Natural killer cell (primary cell): Measurements from ENCODE around the gene CLDN8. TPM values are rescaled to one million over a fixed set of nuclear protein-coding genes. Genes with fewer than 3 reads are reported as not detected.

ENCODE experiments used
- ATAC-seq, 3 donors: fragments of 150-1000 bp in 2 of 3; fragments of 200-7000 bp in 1 of 3; cut with Tn5 transposase; 1 replicate in 1 of 3; 2 replicates in 2 of 3; pipeline ENCODE4 v1.10.0; 2021; ENCODE audit warnings: mild to moderate bottlenecking in 2 of 3, moderate library complexity in 2 of 3
- DNase-seq, 2 donors: peaks; one replicate each; pipeline versions ENCODE4 v3.0.0 to v3.0.0-alpha.2; 2013 to 2021; ENCODE audit warnings: mixed read lengths in 1 of 2
- H3K27ac ChIP-seq: one replicate; pipeline ENCODE4 v1.5.1; 2013; ENCODE audit warnings: mild to moderate bottlenecking, low read length
- H3K27me3 ChIP-seq: one replicate; pipeline ENCODE4 v1.6.1; 2013; ENCODE audit warnings: low read length; ENCODE audit not compliant: control insufficient read depth, insufficient read depth
- H3K36me3 ChIP-seq: one replicate; pipeline ENCODE4 v1.6.1; 2013; ENCODE audit warnings: low read length; ENCODE audit not compliant: control insufficient read depth, insufficient read depth
- H3K4me1 ChIP-seq: one replicate; pipeline ENCODE4 v1.6.1; 2013; ENCODE audit warnings: low read length; ENCODE audit not compliant: control insufficient read depth, insufficient read depth
- H3K4me3 ChIP-seq: one replicate; pipeline ENCODE4 v1.5.1; 2013; ENCODE audit warnings: low read length
- H3K9me3 ChIP-seq: one replicate; pipeline ENCODE4 v1.6.1; 2013; ENCODE audit warnings: low read length; ENCODE audit not compliant: control insufficient read depth, insufficient read depth
- H3K27ac Mint-ChIP-seq, 2 donors: one replicate each; pipeline ENCODE4 v1.8.0; 2022; ENCODE audit warnings: mild to moderate bottlenecking in 2 of 2, mixed read lengths in 2 of 2, moderate library complexity in 1 of 2
- H3K27me3 Mint-ChIP-seq, 2 donors: one replicate each; pipeline ENCODE4 v1.8.0; 2022; ENCODE audit warnings: low read depth in 2 of 2, mixed read lengths in 2 of 2
- H3K36me3 Mint-ChIP-seq: one replicate; pipeline ENCODE4 v1.8.0; 2022; ENCODE audit warnings: mixed read lengths
- H3K4me1 Mint-ChIP-seq, 2 donors: one replicate each; pipeline ENCODE4 v1.8.0; 2022; ENCODE audit warnings: mixed read lengths in 2 of 2
- H3K4me3 Mint-ChIP-seq: one replicate; pipeline ENCODE4 v1.8.0; 2022; ENCODE audit warnings: mild to moderate bottlenecking, moderate library complexity, mixed read lengths
- H3K9me3 Mint-ChIP-seq, 2 donors: one replicate each; pipeline ENCODE4 v1.8.0; 2022; ENCODE audit warnings: mixed read lengths in 2 of 2
- WGBS: methylation state at CpG from one replicate; pipeline ENCODE4 v1.1.7; 2013; ENCODE audit warnings: missing lambda C conversion rate; ENCODE audit not compliant: insufficient coverage; 5-methylcytosine and 5-hydroxymethylcytosine counted together
- intact Hi-C: fragments of 100-400 bp; cut with micrococcal nuclease; formaldehyde crosslinking; loops from one replicate; pipeline ENCODE4 v1.14.2; 2022
- total RNA-seq, 4 donors: library from RNA; stranded (reverse); fragments of 120-200 nt in 1 of 4; gene quantifications; one replicate each; pipeline versions ENCODE4 v1.2.3 to v1.2.4, GENCODE V29; 2013 to 2022
- TF ChIP-seq, protein P1 (sequence below): fragments of 200-600 bp; IDR thresholded peaks from one replicate; pipeline ENCODE4 v1.8.0; 2022; ENCODE audit warnings: antibody characterized with exemption

Gene CLDN8
- total RNA-seq, 3 donors from 2014 or later (not counting 1 experiment from before 2014, with no cell fraction given) = not detected

DNA sequence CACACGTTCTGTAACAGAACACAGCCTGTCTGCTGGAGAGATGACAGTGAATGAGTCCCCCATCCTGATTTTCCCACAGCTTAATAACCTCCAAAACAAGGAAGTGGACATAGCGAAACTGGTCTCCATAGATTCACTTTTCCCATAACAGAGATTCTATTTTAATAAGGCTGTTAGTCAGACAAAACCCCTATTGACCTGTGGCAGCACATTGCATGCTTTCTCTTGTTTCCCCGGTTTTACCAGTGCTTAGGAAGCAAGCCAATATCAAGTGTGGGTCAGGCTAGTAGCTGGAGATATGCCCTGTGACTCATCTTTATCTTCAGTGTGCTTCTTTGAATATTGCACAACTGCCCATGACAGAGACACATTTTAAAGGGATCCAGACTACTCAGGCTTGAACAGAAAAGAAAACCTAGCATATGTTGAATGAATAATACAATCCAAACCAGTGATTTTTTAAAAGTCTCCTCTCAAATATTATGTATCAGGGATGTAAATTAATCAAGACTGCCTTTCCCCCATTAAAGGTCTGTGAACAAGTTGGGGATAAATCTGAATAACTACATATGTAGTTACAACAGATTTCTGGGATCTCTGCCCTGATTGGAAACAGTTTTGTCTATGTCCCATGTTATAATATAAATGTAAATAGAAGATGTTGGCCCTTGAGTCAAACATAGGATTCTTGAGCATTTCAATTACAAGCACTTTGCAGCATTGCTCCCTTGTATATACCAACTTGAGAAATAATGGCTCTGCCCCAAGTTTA, 11.9 kb upstream of the CLDN8 start:
- H3K4me3 ChIP-seq = no peak overlapping the region
- no peak overlapping the region for H3K27ac ChIP-seq
- DNase-seq (no peak), ATAC-seq (no peak)
- H3K36me3 ChIP-seq = no peaks in the 10 kb centered on the region
- H3K27me3 Mint-ChIP-seq = no peaks in the 10 kb centered on the region
- H3K4me1 Mint-ChIP-seq = no peaks in the 10 kb centered on the region
- no peak overlapping the region for H3K4me3 Mint-ChIP-seq
- H3K36me3 Mint-ChIP-seq = no peaks in the 10 kb centered on the region
- intact Hi-C loops = no loop called here
- WGBS = 58% methylated on average over 3 of the region's 3 CpGs
- H3K4me1 ChIP-seq = no peaks in the 10 kb centered on the region
- TF ChIP-seq, protein P1, sequence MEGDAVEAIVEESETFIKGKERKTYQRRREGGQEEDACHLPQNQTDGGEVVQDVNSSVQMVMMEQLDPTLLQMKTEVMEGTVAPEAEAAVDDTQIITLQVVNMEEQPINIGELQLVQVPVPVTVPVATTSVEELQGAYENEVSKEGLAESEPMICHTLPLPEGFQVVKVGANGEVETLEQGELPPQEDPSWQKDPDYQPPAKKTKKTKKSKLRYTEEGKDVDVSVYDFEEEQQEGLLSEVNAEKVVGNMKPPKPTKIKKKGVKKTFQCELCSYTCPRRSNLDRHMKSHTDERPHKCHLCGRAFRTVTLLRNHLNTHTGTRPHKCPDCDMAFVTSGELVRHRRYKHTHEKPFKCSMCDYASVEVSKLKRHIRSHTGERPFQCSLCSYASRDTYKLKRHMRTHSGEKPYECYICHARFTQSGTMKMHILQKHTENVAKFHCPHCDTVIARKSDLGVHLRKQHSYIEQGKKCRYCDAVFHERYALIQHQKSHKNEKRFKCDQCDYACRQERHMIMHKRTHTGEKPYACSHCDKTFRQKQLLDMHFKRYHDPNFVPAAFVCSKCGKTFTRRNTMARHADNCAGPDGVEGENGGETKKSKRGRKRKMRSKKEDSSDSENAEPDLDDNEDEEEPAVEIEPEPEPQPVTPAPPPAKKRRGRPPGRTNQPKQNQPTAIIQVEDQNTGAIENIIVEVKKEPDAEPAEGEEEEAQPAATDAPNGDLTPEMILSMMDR = no peak
- peaks cover 5 to 8% of the 10 kb centered on the region in 2 donors for H3K9me3 Mint-ChIP-seq
- H3K9me3 ChIP-seq = no peaks in the 10 kb centered on the region
- H3K27me3 ChIP-seq = no peaks in the 10 kb centered on the region
- no peak overlapping the region for H3K27ac Mint-ChIP-seq

DNA sequence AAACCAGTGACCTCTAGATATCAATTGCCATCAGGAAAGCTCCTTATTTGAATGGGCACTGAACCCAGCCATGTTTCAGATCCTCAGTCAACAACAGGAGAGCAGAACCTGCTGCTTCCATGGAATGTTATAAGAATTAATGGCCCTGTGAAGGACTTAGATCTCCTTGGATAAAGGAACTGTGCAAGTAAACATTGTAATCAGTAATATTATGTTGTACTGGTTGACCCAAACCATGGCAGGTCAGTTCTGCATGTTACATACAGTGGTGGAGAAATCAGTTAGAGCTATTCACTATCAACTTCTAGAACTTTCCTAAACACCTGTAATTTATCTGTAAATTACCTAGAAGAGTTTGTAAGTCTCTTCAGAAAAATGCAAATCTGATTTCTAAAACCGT, 11.2 kb upstream of the CLDN8 start:
- Histone ChIP-seq H3K27ac (no peak overlapping the region), H3K4me3 (no peak overlapping the region), H3K27me3 (no peaks in the 10 kb centered on the region), H3K4me1 (no peaks in the 10 kb centered on the region), H3K9me3 (no peaks in the 10 kb centered on the region), H3K36me3 (no peaks in the 10 kb centered on the region)
- H3K36me3 Mint-ChIP-seq = no peaks in the 10 kb centered on the region
- no peak for ATAC-seq
- no peak overlapping the region for H3K27ac Mint-ChIP-seq
- peaks cover 6 to 9% of the 10 kb centered on the region in 2 donors for H3K9me3 Mint-ChIP-seq
- intact Hi-C loops = no loop called here
- WGBS = no CpG with 5 or more reads among the region's 1 CpG
- H3K27me3 Mint-ChIP-seq = no peaks in the 10 kb centered on the region
- no peak for DNase-seq
- no peak overlapping the region for H3K4me3 Mint-ChIP-seq
- TF ChIP-seq, protein P1 = no peak
- no peaks in the 10 kb centered on the region for H3K4me1 Mint-ChIP-seq

DNA sequence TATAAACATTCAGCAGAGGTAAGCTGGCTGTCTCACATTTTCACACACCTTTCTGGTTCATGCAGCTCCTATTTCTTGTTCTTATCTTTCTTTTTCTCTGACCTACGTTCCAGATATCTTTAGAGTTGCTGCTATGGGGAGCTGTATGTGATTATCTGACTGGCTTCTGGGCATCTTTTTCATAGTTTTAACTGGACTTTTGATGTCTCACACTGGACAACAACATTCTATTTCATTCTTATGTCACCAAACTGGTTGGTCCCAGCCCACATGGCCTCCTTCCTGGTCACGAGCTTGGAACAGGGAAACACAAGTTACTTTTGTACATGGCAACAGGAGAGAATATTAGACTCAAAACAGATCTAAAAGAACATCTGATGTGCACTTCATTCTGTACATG, 7.7 kb upstream of the CLDN8 start:
- H3K9me3 ChIP-seq = no peaks in the 10 kb centered on the region
- intact Hi-C loops = no loop called here
- H3K27me3 Mint-ChIP-seq = no peaks in the 10 kb centered on the region
- H3K9me3 Mint-ChIP-seq = peaks cover 2 to 6% of the 10 kb centered on the region in 2 donors
- H3K36me3 ChIP-seq = no peaks in the 10 kb centered on the region
- H3K27me3 ChIP-seq = no peaks in the 10 kb centered on the region
- H3K4me1 ChIP-seq = no peaks in the 10 kb centered on the region
- no peak overlapping the region for H3K27ac Mint-ChIP-seq
- H3K4me3 Mint-ChIP-seq = no peak overlapping the region
- no peak for DNase-seq
- peaks cover 5% of the 10 kb centered on the region for H3K36me3 Mint-ChIP-seq
- WGBS = 63% methylated on average over 1 of the region's 2 CpGs
- no peak overlapping the region for H3K4me3 ChIP-seq
- no peaks in the 10 kb centered on the region for H3K4me1 Mint-ChIP-seq
- no peak overlapping the region for H3K27ac ChIP-seq
- ATAC-seq = no peak
- TF ChIP-seq, protein P1 = no peak

DNA sequence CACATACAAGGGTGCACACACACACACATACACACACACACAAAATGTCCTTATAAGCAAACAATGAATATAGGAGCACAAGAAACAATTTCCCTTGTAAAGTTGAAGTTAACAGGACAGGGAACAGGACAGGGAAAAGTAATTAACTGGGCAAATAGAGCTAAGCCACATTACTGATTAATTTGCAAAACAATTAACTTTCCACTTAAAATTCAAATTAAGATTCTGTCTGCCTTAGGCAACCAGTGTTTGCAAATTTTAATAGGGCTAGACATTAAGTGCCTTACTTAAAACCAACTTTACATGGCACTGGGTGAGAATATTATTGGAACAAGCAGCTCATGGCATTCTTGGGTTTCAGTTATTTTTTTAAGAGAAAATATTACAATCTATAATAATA, 6.8 kb upstream of the CLDN8 start:
- Histone ChIP-seq H3K9me3 (no peaks in the 10 kb centered on the region), H3K4me3 (no peak overlapping the region), H3K27me3 (no peaks in the 10 kb centered on the region), H3K4me1 (no peaks in the 10 kb centered on the region), H3K36me3 (no peaks in the 10 kb centered on the region), H3K27ac (no peak overlapping the region)
- Mint-ChIP-seq H3K36me3 (peaks cover 5% of the 10 kb centered on the region), H3K9me3 (peaks cover 2 to 6% of the 10 kb centered on the region in 2 donors), H3K4me1 (no peaks in the 10 kb centered on the region), H3K27ac (no peak overlapping the region), H3K27me3 (no peaks in the 10 kb centered on the region), H3K4me3 (no peak overlapping the region)
- no peak for DNase-seq
- intact Hi-C loops = no loop called here
- TF ChIP-seq, protein P1 = no peak
- no peak for ATAC-seq
